ENCODE data around the gene STPG1. TPM values are rescaled to one million over a fixed set of nuclear protein-coding genes. Genes with fewer than 3 reads are reported as not detected.

The STPG1 gene
- total RNA-seq, 2 experiments from 2014 or later, result 8.0 to 9.9 TPM

- peaks cover 52% of the 10 kb centered on the region for H3K27me3 Mint-ChIP-seq (ENCODE audit: low read depth)
- no peak overlapping the region for H3K27ac Mint-ChIP-seq
- H3K4me3 Mint-ChIP-seq, result no peak overlapping the region
- H3K36me3 Mint-ChIP-seq (ENCODE audit: low read depth), result no peaks in the 10 kb centered on the region
- DNase-seq (no peak), ATAC-seq (no peak)
- H3K4me1 Mint-ChIP-seq (ENCODE audit: low read depth), result no peaks in the 10 kb centered on the region
- no peaks in the 10 kb centered on the region for H3K9me3 Mint-ChIP-seq (ENCODE audit: insufficient read depth)
- POLR2A ChIA-PET, result no interaction called here
- CTCF ChIA-PET, result interaction anchor here (0.9 to 2.1 kb wide), 5 partner anchors 9 to 111 kb away, joined by 3 to 7 read pairs (median 4); partner anchors contain the start of gene GRHL3
These were observed 103.7 kb downstream of the STPG1 start for GRCh38 chr1:24309762-24310485.

GRCh38 chr1:24308365-24309015, 105.1 kb downstream of the STPG1 start:
- H3K4me1 Mint-ChIP-seq (ENCODE audit: low read depth), result no peaks in the 10 kb centered on the region
- ChIA-PET POLR2A (no interaction called here), CTCF (interaction anchor here (1.0 to 2.1 kb wide), 3 partner anchors 76 to 107 kb away, joined by 3 to 7 read pairs (median 6); no protein-coding TSS in a partner anchor)
- no peak overlapping the region for H3K27ac Mint-ChIP-seq
- H3K9me3 Mint-ChIP-seq (ENCODE audit: insufficient read depth), result no peaks in the 10 kb centered on the region
- H3K36me3 Mint-ChIP-seq (ENCODE audit: low read depth), result no peaks in the 10 kb centered on the region
- no peak overlapping the region for H3K4me3 Mint-ChIP-seq
- DNase-seq (no peak), ATAC-seq (no peak)
- H3K27me3 Mint-ChIP-seq (ENCODE audit: low read depth), result peaks cover 53% of the 10 kb centered on the region

Other genes starting within 250 kb of the STPG1 start
- 1 to 10 TPM; 2.6 to 4.0 TPM for gene IFNLR1, start 226.5 kb downstream of the STPG1 start, total RNA-seq
- gene GRHL3, start 94.4 kb downstream of the STPG1 start, total RNA-seq, result not detected
- gene NIPAL3, start 2.0 kb upstream of the STPG1 start, total RNA-seq, result 10 to 100 TPM; 43.4 to 46.9 TPM
- 10 to 100 TPM; 63.7 to 65.6 TPM for gene RCAN3, start 89.1 kb upstream of the STPG1 start, total RNA-seq
- under 1 TPM in 1 of 2 experiments, not detected in 1; 0.05 TPM for gene NCMAP, start 142.3 kb upstream of the STPG1 start, total RNA-seq
- gene SRRM1, start 229.5 kb upstream of the STPG1 start, total RNA-seq, result 100 to 1,000 TPM; 189 to 207 TPM